GM10248 (cell line): ENCODE data around the gene PRLR.

ENCODE experiments used
- CTCF ChIA-PET: fragments of 300-600 bp; sonication (Branson Sonifier 250); formaldehyde crosslinking; extraction: SDS; loops from one replicate; lab custom pipeline; 2021; ENCODE audit warnings: antibody characterized with exemption; lab: Yijun Ruan, JAX
- POLR2A ChIA-PET: fragments of 350-650 bp; sonication (Branson Sonifier 250); formaldehyde crosslinking; extraction: SDS; loops from one replicate; lab custom pipeline; 2020; ENCODE audit warnings: antibody characterized with exemption; lab: Yijun Ruan, JAX
- DNase-seq: peaks from one replicate; pipeline ENCODE4 v3.0.0; 2012; ENCODE audit errors: extremely low spot score
- TF ChIP-seq, protein P1 (sequence below): IDR thresholded peaks from 2 replicates; pipeline ENCODE4 v1.5.1; 2012; ENCODE audit warnings: mild to moderate bottlenecking, low read depth; ENCODE audit errors: extremely low read depth, missing control alignments, control extremely low read depth

PRLR gene

DNA sequence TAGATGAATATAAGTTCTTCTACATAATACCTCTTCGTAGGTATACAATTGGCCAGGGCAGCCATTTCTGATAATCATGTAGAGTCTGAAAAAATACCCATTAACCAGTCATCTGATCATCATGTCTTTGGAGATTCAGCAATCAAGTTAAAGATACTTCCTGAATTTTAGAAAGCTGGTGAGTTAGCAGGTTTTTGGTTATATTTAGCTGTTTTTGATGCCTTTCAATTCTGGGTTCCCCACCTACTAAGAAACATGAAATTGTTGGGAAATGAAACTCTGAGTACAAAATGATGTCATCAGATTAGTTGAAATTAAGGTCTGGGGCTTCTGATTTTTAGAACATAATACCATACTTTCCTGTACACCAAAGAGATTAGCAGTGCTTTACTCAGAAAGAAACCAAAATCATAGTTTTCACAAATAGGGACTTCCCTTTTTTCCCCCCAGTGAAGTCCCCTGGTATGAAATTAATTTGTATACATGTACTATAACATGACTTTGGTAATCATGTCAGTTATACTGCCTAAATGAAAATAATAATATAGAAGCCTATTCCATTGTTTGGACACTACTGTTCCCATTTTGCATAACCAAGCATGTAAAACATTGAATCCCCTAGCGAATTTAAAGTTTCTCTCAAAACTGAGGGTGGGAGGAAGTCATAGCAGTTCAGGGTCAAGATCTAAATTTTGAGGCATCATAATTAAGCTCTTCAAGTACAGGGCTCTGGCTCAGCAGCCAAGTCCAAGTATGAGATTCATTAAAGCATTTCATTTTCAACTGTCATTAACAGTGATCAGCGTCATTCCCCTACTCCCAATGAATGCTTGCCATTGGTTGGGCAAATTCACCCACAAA lies 17.9 kb downstream of the PRLR start:
- ChIA-PET CTCF (interaction anchor here (1.2 to 2.3 kb wide), 6 partner anchors 9 to 122 kb away, joined by 3 to 10 read pairs (median 4); no protein-coding TSS in a partner anchor), POLR2A (no interaction called here)
- peak; percentile 33 for DNase-seq
- TF ChIP-seq, protein P1, sequence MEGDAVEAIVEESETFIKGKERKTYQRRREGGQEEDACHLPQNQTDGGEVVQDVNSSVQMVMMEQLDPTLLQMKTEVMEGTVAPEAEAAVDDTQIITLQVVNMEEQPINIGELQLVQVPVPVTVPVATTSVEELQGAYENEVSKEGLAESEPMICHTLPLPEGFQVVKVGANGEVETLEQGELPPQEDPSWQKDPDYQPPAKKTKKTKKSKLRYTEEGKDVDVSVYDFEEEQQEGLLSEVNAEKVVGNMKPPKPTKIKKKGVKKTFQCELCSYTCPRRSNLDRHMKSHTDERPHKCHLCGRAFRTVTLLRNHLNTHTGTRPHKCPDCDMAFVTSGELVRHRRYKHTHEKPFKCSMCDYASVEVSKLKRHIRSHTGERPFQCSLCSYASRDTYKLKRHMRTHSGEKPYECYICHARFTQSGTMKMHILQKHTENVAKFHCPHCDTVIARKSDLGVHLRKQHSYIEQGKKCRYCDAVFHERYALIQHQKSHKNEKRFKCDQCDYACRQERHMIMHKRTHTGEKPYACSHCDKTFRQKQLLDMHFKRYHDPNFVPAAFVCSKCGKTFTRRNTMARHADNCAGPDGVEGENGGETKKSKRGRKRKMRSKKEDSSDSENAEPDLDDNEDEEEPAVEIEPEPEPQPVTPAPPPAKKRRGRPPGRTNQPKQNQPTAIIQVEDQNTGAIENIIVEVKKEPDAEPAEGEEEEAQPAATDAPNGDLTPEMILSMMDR, result no peak

GRCh38 chr5:35209862-35210261 lies 20.4 kb downstream of the PRLR start:
- TF ChIP-seq, protein P1, result no peak
- DNase-seq, result no peak
- POLR2A ChIA-PET, result no interaction called here
- CTCF ChIA-PET, result interaction anchor here (1.0 to 1.5 kb wide), 4 partner anchors 13 to 207 kb away, joined by 3 to 4 read pairs (median 3); no protein-coding TSS in a partner anchor

- CTCF ChIA-PET, result no interaction called here
- POLR2A ChIA-PET, result no interaction called here
- TF ChIP-seq, protein P1, result no peak
- no peak for DNase-seq
These were observed 24.7 kb downstream of the PRLR start for GRCh38 chr5:35205606-35206005.

DNA sequence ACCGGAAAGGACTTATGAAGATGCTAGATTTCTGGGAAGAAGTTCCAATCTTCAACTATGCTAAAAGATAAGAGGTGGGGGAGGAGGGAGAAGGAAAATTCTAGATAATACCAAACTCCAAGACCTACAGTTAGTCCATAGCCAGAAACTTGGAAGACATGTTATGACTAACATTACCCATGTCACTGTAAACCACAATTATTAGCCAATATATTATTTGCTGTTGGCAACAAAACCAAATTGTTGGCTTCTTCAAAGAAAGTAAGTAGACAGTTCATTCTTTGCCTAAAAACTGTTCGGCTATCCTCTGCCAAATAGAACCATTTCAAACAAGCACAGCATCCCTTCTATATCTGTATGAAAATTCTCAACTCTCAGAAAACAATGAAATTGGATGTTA lies 25.1 kb downstream of the PRLR start:
- DNase-seq, result no peak
- CTCF ChIA-PET, result no interaction called here
- TF ChIP-seq, protein P1, result no peak
- POLR2A ChIA-PET, result no interaction called here

DNA sequence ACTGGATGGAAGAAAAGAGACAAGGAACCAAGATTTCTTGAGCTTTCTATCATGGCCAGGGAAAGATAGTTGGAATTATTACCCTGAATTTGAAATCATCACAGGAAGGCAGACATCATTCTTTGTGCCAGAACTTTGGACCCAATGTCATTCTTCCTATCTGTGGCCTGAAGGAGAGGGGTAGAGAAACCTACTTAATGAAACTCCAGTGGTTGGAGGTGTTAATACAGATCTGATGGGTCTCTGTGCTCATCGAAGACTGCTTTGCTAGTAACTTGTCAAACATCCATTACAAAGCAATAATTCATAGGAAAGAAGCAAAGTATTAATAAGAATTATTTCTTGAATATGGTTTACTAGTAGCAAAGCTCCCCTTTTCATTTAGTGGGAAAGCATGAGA lies 26.9 kb downstream of the PRLR start:
- ChIA-PET POLR2A (no interaction called here), CTCF (interaction anchor here (0.8 to 2.3 kb wide), 6 partner anchors 10 to 200 kb away, joined by 3 to 17 read pairs (median 4); no protein-coding TSS in a partner anchor)
- TF ChIP-seq, protein P1, result no peak
- no peak for DNase-seq

DNA sequence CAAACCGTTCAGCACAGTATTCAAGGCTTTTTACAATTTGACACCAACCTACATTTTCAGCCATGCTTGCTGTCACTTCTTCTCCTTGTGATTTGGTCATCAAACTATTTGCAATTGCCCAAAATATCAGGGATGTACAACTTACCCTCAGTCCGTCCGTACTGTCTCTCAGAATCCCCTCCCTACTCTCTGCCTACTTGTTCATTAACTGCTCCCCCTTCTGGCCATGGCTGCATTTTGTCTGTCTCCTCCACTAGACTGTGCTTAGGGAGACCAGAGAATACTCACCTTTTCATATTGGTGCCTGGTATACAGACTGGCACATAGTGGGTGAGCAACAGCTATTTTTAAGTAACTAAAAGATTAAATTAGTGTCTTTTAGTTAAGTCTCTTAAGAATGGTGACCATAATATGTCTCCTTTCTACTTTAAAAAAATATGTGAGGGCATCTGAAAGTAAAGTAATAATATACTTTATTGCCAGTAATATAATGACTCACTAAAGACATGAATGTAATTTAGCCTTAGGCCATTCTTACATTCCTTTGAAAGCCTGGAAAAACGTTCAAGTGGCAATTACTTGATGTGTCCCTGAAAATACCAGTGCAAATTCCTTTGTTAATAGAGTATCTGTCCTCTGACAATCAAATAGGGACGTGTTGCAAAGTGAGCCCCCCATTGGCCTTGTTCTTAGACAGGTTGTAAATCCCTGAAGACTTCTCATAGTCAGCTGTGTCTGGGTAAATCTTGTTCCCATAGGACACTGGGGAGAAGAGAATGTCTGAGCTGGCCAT lies 27.8 kb downstream of the PRLR start:
- POLR2A ChIA-PET, result no interaction called here
- peak; percentile 33 for DNase-seq
- TF ChIP-seq, protein P1, result peak; percentile 44
- CTCF ChIA-PET, result interaction anchor here (0.8 to 2.3 kb wide), 5 partner anchors 9 to 161 kb away, joined by 3 to 17 read pairs (median 4); no protein-coding TSS in a partner anchor
